Neural crest cell (in vitro differentiated cells): Measurements from ENCODE around the gene PTK6. TPM values are rescaled to one million over a fixed set of nuclear protein-coding genes. Genes with fewer than 3 reads are reported as not detected.
A peak's percentile ranks its signal among the peaks of the same experiment; 100 is the strongest.

Experiments used
- DNase-seq: peaks from one replicate; pipeline ENCODE4 v3.0.0; 2021; ENCODE audit warnings: low read depth, mixed read lengths, low spot score
- H3K27ac Mint-ChIP-seq: one replicate; pipeline ENCODE4 v1.8.0; 2021; ENCODE audit warnings: mild to moderate bottlenecking, mixed read lengths; ENCODE audit not compliant: unreplicated experiment
- H3K27me3 Mint-ChIP-seq: 2 replicates; pipeline ENCODE4 v1.8.0; 2021; ENCODE audit warnings: low read depth, mild to moderate bottlenecking, mixed read lengths
- H3K36me3 Mint-ChIP-seq: 2 replicates; pipeline ENCODE4 v1.8.0; 2021; ENCODE audit warnings: low read depth, mild to moderate bottlenecking, mixed read lengths
- H3K4me1 Mint-ChIP-seq: 2 replicates; pipeline ENCODE4 v1.8.0; 2021; ENCODE audit warnings: mixed read lengths
- H3K4me3 Mint-ChIP-seq: one replicate; pipeline ENCODE4 v1.8.0; 2021; ENCODE audit warnings: mild to moderate bottlenecking, mixed read lengths
- H3K9me3 Mint-ChIP-seq: 2 replicates; pipeline ENCODE4 v1.8.0; 2021; ENCODE audit warnings: mixed read lengths
- total RNA-seq: library from RNA; stranded (reverse); gene quantifications from 2 replicates; pipeline ENCODE4 v1.2.1, GENCODE V29; 2021
- TF ChIP-seq, protein P1 (sequence below): fragments of 200-600 bp; sonication (generic); conservative IDR thresholded peaks from 2 replicates; pipeline ENCODE4 v1.5.0; 2021; ENCODE audit warnings: antibody characterized with exemption, mild to moderate bottlenecking

The PTK6 gene
- total RNA-seq, 1 donor from 2014 or later = not detected

DNA sequence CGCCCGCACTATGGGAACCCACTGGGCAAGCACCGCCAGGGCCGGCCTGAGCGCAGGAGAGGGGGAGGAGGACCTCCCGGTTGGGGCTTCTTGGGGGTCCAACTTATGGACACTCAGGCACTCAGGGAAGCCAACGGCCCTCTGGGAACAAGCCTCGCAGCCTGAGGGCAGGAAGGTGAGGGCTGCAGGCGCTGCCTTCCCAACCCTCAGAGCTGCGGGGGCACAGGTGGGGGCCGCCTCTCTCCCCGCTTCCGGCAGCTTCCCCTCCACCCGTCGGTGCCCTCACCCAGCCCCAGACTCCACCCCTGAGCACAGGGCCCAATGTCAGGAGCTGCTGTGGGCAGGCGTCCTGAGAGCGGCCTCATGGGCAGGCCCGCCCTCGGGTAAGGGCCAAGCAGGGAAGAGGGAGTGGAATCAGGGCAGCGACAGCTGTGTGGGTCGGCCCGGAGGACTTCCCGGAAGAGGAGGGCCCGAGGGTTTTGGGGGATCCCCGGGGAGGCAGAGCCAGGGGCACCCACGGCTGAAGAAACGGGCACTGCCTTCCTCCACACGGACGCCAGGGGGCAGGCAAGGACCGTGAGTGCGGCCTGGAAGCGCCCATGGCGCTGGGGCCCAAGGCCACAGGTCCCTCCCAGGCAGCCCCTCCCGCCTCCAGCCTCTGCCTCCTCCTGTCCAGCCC lies 488 bp upstream of the PTK6 start:
- Mint-ChIP-seq H3K36me3 (no peaks in the 10 kb centered on the region), H3K27ac (no peak overlapping the region), H3K4me3 (no peak overlapping the region), H3K9me3 (no peaks in the 10 kb centered on the region), H3K27me3 (no peaks in the 10 kb centered on the region), H3K4me1 (peaks cover 3% of the 10 kb centered on the region)
- DNase-seq = peak; percentile 89
- TF ChIP-seq, protein P1, sequence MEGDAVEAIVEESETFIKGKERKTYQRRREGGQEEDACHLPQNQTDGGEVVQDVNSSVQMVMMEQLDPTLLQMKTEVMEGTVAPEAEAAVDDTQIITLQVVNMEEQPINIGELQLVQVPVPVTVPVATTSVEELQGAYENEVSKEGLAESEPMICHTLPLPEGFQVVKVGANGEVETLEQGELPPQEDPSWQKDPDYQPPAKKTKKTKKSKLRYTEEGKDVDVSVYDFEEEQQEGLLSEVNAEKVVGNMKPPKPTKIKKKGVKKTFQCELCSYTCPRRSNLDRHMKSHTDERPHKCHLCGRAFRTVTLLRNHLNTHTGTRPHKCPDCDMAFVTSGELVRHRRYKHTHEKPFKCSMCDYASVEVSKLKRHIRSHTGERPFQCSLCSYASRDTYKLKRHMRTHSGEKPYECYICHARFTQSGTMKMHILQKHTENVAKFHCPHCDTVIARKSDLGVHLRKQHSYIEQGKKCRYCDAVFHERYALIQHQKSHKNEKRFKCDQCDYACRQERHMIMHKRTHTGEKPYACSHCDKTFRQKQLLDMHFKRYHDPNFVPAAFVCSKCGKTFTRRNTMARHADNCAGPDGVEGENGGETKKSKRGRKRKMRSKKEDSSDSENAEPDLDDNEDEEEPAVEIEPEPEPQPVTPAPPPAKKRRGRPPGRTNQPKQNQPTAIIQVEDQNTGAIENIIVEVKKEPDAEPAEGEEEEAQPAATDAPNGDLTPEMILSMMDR = peak; percentile 99

DNA sequence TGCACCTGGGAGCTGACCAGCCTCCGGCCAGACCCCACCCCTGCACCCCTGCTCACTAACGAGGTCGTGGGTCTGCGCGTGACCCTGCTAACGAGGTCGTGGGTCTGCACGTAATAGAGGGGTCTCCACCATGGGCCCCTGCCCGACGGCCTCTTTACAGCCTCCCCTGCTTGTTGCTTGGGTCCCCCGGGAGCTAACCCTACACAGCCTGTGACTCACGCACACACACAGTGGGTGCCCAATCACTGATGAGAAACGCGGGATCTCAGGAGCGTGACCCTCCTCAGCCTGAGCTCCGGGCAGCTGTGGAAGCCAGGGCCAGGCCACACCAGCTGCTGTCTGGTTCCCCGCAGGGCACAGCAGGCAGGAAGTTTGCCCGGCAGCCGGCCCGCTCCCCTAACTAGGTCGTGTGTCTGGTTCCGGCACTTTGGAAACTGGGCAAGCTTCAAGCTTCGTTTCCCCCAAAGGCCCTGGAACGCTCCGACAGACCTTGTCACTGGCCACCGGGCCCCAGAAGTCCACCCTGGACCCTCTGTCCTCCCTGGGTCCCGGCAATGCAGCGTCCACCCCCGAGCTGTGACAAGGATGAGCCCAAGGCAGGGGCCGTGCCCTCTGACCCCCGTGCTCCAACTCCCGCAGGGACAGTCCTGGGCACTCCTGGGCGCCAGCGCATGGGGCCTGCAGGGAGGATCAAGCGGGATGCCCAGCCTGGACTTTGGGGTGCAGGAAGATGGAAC lies 767 bp downstream of the PTK6 start:
- H3K4me1 Mint-ChIP-seq = peaks cover 9% of the 10 kb centered on the region
- no peak overlapping the region for H3K4me3 Mint-ChIP-seq
- DNase-seq = no peak
- no peak overlapping the region for H3K27ac Mint-ChIP-seq
- H3K27me3 Mint-ChIP-seq = peaks cover 5% of the 10 kb centered on the region
- no peaks in the 10 kb centered on the region for H3K9me3 Mint-ChIP-seq
- TF ChIP-seq, protein P1 = no peak
- no peaks in the 10 kb centered on the region for H3K36me3 Mint-ChIP-seq

DNA sequence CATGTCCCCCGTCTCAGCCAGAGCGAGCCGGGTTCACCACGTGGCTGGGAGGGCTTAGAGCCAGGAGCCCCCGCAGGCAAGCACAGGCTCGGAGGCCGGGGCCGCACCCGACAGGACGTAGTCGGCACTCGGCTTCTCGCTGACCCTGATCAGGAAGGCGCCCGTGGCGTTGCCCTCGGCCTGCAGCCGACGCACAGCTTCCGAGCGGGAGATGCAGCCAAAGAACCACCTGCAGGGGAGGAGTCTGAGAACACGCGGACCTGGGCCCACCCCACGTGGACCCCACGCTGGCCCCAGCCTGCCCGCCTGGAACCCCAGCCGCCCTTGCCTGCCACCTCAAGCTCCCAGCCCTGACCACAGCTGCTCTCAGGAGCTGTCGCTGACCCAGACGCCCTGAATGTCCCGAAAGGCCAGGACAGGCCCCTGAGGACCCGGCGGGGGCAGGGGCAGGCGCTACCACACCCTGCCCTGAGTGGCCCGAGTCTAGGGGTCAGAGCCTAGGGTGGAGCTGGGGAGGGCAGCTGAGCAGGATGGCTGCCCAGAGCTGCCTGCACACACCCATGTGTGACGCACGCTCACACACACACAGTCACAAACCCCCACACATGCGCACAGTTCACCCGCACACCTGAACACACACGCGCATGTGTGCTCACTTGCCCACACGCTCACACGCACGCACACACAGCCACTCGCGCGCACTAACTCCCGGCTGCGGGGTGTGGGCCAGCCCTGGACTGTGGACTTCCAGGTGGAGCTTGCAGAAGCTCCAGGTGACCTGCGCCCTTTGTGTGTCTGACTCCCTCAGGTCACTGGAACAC lies 2.1 kb downstream of the PTK6 start:
- peaks cover 5% of the 10 kb centered on the region for H3K27me3 Mint-ChIP-seq
- no peak for DNase-seq
- H3K9me3 Mint-ChIP-seq = no peaks in the 10 kb centered on the region
- no peaks in the 10 kb centered on the region for H3K36me3 Mint-ChIP-seq
- H3K4me3 Mint-ChIP-seq = no peak overlapping the region
- TF ChIP-seq, protein P1 = no peak
- H3K4me1 Mint-ChIP-seq = peaks cover 9% of the 10 kb centered on the region
- H3K27ac Mint-ChIP-seq = no peak overlapping the region

DNA sequence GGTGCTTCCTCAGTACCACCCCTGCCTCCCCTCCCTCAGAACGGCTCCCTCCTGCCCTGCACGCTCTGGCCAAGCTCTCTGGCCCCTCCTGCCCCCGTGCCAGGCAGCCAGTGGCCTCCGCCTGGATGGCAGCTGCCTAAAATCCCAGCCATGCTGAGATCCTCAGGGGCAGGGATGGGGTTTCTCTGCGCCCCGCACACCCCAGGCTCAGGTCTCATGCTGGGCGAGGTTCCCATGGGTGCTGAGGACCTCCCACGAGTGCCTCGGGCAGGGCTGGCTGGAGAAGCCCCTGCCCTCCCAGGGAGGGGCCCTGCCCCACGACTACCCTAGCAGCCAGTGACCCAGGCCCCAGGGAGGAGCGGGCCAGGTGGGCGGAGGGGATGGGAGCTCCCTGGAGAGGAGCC lies 2.7 kb downstream of the PTK6 start:
- Mint-ChIP-seq H3K9me3 (no peaks in the 10 kb centered on the region), H3K4me3 (no peak overlapping the region), H3K27me3 (peaks cover 5% of the 10 kb centered on the region), H3K27ac (no peak overlapping the region), H3K4me1 (peaks cover 9% of the 10 kb centered on the region), H3K36me3 (no peaks in the 10 kb centered on the region)
- DNase-seq = no peak
- TF ChIP-seq, protein P1 = no peak

DNA sequence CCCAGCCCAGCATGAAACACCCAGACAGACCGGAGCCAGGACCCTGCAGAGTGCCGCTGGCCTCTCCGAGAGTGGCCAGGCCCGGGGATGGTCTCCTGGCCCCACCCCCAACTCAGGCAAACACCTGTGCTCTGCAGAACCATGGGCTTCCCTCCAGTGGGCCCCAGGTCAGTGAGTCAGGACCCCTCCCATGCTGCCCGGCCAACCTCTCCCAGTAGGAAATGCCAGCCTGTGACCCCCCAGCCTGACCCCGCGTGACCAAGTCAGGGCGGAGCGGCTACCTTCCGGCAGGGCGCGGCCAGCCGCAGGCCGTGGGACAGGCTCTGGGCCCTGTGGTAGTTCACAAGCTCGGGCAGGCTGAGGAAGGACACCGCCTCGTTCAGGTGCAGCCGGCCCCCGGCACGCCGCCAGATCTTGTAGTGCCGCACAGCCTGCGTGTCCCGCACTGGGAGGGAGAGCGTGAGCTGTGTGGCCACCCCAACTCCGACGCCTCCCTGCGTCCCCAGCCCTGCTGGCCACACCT lies 3.2 kb downstream of the PTK6 start:
- DNase-seq = no peak
- Mint-ChIP-seq H3K36me3 (no peaks in the 10 kb centered on the region), H3K4me1 (peaks cover 13% of the 10 kb centered on the region), H3K27ac (no peak overlapping the region), H3K4me3 (no peak overlapping the region), H3K9me3 (no peaks in the 10 kb centered on the region), H3K27me3 (peaks cover 7% of the 10 kb centered on the region)
- TF ChIP-seq, protein P1 = no peak
